HFF-Myc (cell line): ENCODE results near the gene CPXM1.
"Not testable (repeated sequence)": the region's sequence is repeated elsewhere in the genome, so short reads cannot be mapped to it uniquely, and the experiment has no call there.

Experiments
- DNase-seq: peaks from one replicate; pipeline ENCODE4 v3.0.0-alpha.2; 2011; ENCODE audit warnings: low read depth; ENCODE audit errors: extremely low read depth
- H3K4me3 ChIP-seq: replicated peaks from 2 replicates; pipeline ENCODE4 v1.5.1; 2011; ENCODE audit warnings: low read depth, mild to moderate bottlenecking, control low read depth, low read length
- TF ChIP-seq, protein P1 (sequence below): IDR thresholded peaks from 2 replicates; pipeline ENCODE4 v1.5.1; 2012; ENCODE audit warnings: mild to moderate bottlenecking, low read depth, low read length, control low read depth; ENCODE audit errors: missing control alignments

CPXM1 gene

DNA sequence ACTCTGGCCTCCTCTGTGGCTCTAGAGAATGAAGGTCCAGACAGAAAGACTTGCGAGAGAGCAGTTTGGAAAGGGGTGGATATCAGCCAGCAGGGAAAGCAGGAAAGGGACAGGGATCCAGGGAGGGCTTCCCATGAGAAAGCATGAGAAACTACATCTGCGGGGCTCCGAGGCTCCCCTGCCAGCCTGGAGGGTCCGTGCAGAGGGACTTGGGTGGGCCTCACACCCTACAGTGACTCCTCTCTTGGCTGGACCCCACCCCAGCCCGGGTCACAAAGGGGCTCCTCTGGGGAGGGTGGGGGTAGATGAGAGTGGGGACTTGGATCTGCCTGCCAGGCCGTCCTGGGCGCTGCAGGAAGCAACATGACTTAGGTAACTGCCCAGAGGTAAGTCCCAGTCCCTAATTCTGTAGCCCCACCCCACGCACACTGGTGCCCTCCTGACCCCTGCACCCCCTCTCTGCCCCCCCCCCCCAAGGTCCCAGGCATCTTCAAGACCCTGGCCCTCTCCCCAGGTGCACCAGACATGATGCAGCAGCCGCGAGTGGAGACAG is 15.7 kb upstream of the CPXM1 start, which contains the start of gene TMEM239:
TMEM239 (plus strand) TSS at position 335 of the 553 bp plus-strand sequence; CDS start at position 526, 191 bp downstream.
- TF ChIP-seq, protein P1, sequence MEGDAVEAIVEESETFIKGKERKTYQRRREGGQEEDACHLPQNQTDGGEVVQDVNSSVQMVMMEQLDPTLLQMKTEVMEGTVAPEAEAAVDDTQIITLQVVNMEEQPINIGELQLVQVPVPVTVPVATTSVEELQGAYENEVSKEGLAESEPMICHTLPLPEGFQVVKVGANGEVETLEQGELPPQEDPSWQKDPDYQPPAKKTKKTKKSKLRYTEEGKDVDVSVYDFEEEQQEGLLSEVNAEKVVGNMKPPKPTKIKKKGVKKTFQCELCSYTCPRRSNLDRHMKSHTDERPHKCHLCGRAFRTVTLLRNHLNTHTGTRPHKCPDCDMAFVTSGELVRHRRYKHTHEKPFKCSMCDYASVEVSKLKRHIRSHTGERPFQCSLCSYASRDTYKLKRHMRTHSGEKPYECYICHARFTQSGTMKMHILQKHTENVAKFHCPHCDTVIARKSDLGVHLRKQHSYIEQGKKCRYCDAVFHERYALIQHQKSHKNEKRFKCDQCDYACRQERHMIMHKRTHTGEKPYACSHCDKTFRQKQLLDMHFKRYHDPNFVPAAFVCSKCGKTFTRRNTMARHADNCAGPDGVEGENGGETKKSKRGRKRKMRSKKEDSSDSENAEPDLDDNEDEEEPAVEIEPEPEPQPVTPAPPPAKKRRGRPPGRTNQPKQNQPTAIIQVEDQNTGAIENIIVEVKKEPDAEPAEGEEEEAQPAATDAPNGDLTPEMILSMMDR, result no peak
- DNase-seq, result no peak
- no peak within 1 kb of the TSS for H3K4me3 ChIP-seq

DNA sequence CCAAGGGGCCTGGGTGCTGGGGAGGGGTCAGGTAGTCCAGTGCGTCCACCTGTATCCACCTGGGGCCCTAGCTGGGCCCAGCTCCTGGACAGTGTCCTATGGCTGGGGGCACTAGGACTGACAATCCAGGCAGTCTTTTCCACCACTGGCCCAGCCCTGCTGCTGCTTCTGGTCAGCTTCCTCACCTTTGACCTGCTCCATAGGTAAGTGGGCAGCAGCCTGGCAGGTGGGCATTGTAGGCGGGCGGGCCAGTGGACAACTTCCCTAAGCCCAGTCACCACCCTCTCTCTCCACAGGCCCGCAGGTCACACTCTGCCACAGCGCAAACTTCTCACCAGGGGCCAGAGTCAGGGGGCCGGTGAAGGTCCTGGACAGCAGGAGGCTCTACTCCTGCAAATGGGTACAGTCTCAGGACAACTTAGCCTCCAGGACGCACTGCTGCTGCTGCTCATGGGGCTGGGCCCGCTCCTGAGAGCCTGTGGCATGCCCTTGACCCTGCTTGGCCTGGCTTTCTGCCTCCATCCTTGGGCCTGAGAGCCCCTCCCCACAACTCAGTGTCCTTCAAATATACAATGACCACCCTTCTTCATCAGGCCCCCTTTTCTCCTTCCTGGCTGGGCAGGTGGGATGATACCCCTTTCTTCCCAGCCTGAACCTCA is 14.9 kb upstream of the CPXM1 start:
- TF ChIP-seq, protein P1, result no peak
- no peak for DNase-seq
- no peak overlapping the region for H3K4me3 ChIP-seq

DNA sequence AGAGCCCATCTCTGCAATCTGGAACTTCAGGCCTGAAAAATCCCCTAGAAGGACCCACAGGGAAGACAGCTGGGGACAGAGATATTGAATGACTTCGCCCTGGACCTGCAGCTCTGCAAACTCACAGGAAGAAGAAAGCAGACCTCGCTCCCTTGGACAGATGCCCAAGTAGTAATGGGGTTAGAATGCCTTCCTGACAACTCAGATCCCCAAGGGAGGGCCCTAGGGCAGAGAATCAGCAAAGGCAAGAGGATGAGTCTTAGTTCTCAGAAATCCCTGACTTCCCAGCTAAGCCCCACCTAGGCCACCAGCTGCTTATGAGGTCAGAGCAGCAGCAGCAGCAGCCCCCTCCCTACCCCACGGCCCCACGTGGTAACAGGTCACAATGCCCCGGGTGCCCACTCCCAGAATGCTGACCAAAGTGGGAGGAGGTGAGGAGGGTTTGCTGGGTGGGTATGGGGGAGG is 14.2 kb upstream of the CPXM1 start, which contains the start of gene C20orf141:
C20orf141 (plus strand) TSS at position 401 of the 465 bp plus-strand sequence. CDS start 198 bp downstream, outside the sequence.
- no peak within 1 kb of the TSS for H3K4me3 ChIP-seq
- peak; percentile 94 for DNase-seq
- TF ChIP-seq, protein P1, result no peak

DNA sequence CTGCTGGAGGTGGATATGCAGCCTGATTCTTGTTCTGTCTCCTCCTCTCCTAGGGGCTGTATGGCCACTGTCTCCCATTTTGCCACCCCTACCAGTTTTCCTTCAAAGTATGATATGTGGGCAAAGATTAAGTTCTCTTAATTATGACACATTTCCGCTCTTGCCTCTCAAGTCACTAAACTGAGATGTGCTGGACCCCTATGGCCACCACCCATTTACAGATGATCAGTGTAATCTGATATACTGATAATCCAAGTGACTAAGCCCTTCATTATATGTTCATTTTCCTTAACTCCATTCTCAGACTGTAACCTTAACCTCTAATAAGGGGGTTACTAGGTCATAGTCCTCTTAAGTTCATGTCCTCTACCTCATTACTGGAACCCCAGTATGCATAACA is 13.6 kb upstream of the CPXM1 start:
- TF ChIP-seq, protein P1, result no peak
- H3K4me3 ChIP-seq, result no peak overlapping the region

DNA sequence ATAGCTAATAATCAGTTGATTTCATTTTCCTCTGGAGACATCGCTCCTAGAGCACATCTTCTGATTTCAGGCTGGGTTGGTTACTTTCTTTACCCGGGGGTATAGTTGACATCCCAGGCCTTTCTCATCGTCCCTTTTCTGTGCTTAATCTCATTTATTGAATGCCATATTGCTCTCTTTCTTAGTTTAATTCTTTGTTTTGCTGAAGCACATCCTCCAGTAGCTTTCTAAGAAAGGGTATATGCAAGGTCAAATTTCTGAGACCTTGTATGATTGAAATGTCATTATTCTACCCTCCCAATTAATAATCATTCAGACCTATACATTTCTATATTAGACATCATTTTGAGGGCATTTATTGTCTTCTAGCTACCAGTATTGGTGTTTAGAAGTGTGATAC is 11.8 kb upstream of the CPXM1 start:
- H3K4me3 ChIP-seq, result no peak overlapping the region
- TF ChIP-seq, protein P1, result no peak
- no peak for DNase-seq

More for the DNA sequence above, 13.6 kb upstream of the CPXM1 start:
- DNase-seq, result no peak

DNA sequence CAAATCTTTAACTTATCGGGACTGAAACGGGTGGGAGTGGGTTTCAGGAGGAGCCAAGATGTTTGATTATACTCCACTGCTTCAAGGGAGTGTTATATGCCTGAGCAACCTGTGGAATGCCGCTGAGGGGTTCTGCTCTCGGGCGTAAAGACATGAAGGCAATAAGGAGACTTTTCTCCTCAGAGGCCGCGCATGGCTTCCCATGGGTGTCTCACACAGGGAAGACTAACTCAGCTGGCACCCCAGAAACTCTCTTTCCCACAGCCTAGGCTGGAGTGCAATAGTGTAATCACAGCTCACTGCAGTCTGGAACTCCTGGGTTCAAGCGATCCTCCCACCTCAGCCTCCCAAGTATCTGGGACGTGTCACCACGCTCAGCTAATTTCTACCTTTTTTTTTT is 9.3 kb upstream of the CPXM1 start:
- TF ChIP-seq, protein P1, result no peak
- no peak for DNase-seq
- H3K4me3 ChIP-seq, result no peak overlapping the region

DNA sequence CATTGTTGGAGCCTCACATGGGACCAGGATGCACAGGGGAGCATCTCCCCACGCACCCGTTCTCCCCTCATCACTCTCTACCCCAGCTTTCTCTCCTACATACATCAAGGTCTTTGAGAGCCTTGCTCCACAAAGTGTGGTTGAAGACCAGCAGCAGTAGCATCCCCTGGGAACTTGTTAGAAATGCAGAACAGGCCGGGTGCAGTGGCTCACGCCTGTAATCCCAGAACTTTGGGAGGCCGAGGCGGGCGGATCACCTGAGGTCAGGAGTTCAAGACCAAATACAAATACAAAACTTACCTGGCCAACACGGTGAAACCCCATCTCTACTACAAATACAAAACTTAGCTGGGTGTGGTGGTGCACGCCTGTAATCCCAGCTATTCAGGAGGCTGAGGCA is 7.5 kb upstream of the CPXM1 start:
- H3K4me3 ChIP-seq, DNase-seq: not testable (repeated sequence)
